Lower lobe of right lung (tissue), 2 donors: ENCODE measurements around the gene LRRC61. TPM values are rescaled to one million over a fixed set of nuclear protein-coding genes. Genes with fewer than 3 reads are reported as not detected.

Experiments
- ATAC-seq, 2 donors: fragments of 200-7000 bp; cut with Tn5 transposase; one replicate each; pipeline ENCODE4 v1.9.1; 2020 to 2022; ENCODE audit warnings: mild to moderate bottlenecking in 2 of 2, moderate library complexity in 2 of 2
- DNase-seq: peaks from one replicate; pipeline ENCODE4 v3.0.0-alpha.2; 2020
- H3K27ac ChIP-seq: fragments of 200-600 bp; one replicate; pipeline ENCODE4 v1.8.0; 2022
- H3K27me3 ChIP-seq: fragments of 200-600 bp; one replicate; pipeline ENCODE4 v1.8.0; 2022; ENCODE audit warnings: low read depth
- H3K36me3 ChIP-seq: fragments of 200-600 bp; one replicate; pipeline ENCODE4 v1.8.0; 2022; ENCODE audit warnings: mild to moderate bottlenecking
- H3K4me1 ChIP-seq: fragments of 200-600 bp; one replicate; pipeline ENCODE4 v1.8.0; 2022
- H3K4me3 ChIP-seq: fragments of 200-600 bp; one replicate; pipeline ENCODE4 v1.8.0; 2022; ENCODE audit warnings: mild to moderate bottlenecking
- H3K9me3 ChIP-seq: fragments of 200-600 bp; one replicate; pipeline ENCODE4 v1.8.0; 2022
- CTCF ChIP-seq: fragments of 200-600 bp; IDR thresholded peaks from one replicate; pipeline ENCODE4 v1.8.0; 2022; ENCODE audit warnings: antibody characterized with exemption, mild to moderate bottlenecking
- intact Hi-C: fragments of 100-400 bp; cut with DNase I; formaldehyde crosslinking; loops from one replicate; pipeline ENCODE4 v1.11.0; 2022
- total RNA-seq: library from RNA; stranded (reverse); fragmentation: NEBNext Ultra II Directional; extraction: Animal tissue kit (Norgen Biotek cat#: 25700); gene quantifications from one replicate; pipeline ENCODE4 v1.2.1, GENCODE V29; 2021
- donor health status: DM: no; HTN: yes; CAD: no; lungs with severe emphysema.

LRRC61 gene
- total RNA-seq, 1 donor from 2014 or later = 16.2 TPM

- H3K9me3 ChIP-seq = no peaks in the 10 kb centered on the region
- peaks cover 15% of the 10 kb centered on the region for H3K36me3 ChIP-seq
- DNase-seq = no peak
- H3K27ac ChIP-seq = peak overlapping the region; percentile 78
- intact Hi-C loops = no loop called here
- TF ChIP-seq CTCF = no peak
- H3K4me3 ChIP-seq = peak overlapping the region; percentile 62
- H3K27me3 ChIP-seq = peaks cover 26% of the 10 kb centered on the region
- H3K4me1 ChIP-seq = peaks cover 26% of the 10 kb centered on the region
- ATAC-seq = peak; percentile 1 to 9
Measured at GRCh38 chr7:150340875-150341262, 17.7 kb downstream of the LRRC61 start.

- DNase-seq (no peak), ATAC-seq (peak; percentile 75 to 78)
- Histone ChIP-seq H3K27me3 (peaks cover 26% of the 10 kb centered on the region), H3K4me1 (peaks cover 20% of the 10 kb centered on the region), H3K4me3 (peak within 1 kb of the TSS; percentile 62), H3K9me3 (no peaks in the 10 kb centered on the region), H3K27ac (peak within 1 kb of the TSS; percentile 78), H3K36me3 (peaks cover 14% of the 10 kb centered on the region)
- intact Hi-C loops = no loop called here
- TF ChIP-seq CTCF = no peak
Measured at GRCh38 chr7:150341263-150342120, 18.3 kb downstream of the LRRC61 start, which contains the start of gene RARRES2. Gene RARRES2, minus strand, starts transcription at chr7:150341629. Its CDS starts 1,020 bp downstream, at chr7:150340609.

DNA sequence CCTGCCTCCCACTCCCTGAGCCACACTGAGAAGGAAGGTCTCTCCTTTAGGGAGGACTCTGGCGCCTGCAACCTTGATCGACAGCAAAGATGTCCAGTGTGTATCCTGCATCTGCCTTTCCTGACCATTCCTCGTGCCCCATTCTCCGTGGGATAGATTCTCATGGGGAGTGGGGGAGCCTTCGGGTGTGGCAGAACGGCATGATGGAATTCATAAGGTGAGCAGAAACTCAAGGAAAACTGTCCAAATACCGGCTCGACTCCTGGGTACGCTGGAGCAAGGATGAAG lies 18.9 kb downstream of the LRRC61 start:
- Histone ChIP-seq H3K9me3 (no peaks in the 10 kb centered on the region), H3K4me1 (peaks cover 16% of the 10 kb centered on the region), H3K36me3 (peaks cover 8% of the 10 kb centered on the region), H3K4me3 (peak overlapping the region; percentile 62), H3K27me3 (peaks cover 26% of the 10 kb centered on the region), H3K27ac (peak overlapping the region; percentile 2)
- no peak for TF ChIP-seq CTCF
- ATAC-seq (no peak), DNase-seq (no peak)
- intact Hi-C loops = no loop called here

GRCh38 chr7:150343225-150343624 lies 20.1 kb downstream of the LRRC61 start:
- DNase-seq = no peak
- no peak for TF ChIP-seq CTCF
- H3K36me3 ChIP-seq = peaks cover 6% of the 10 kb centered on the region
- intact Hi-C loops = no loop called here
- no peak for ATAC-seq
- peaks cover 16% of the 10 kb centered on the region for H3K4me1 ChIP-seq
- H3K4me3 ChIP-seq = no peak overlapping the region
- H3K27ac ChIP-seq = no peak overlapping the region
- peaks cover 26% of the 10 kb centered on the region for H3K27me3 ChIP-seq
- no peaks in the 10 kb centered on the region for H3K9me3 ChIP-seq

GRCh38 chr7:150344299-150344698 lies 21.1 kb downstream of the LRRC61 start:
- Histone ChIP-seq H3K27ac (no peak overlapping the region), H3K9me3 (no peaks in the 10 kb centered on the region), H3K36me3 (no peaks in the 10 kb centered on the region), H3K27me3 (peaks cover 26% of the 10 kb centered on the region), H3K4me3 (no peak overlapping the region), H3K4me1 (peaks cover 16% of the 10 kb centered on the region)
- no peak for ATAC-seq
- TF ChIP-seq CTCF = no peak
- intact Hi-C loops = no loop called here
- no peak for DNase-seq
